GM18498 (cell line): ENCODE data around the gene PPM1L.
A peak's percentile ranks its signal among the peaks of the same experiment; 100 is the strongest.

Experiments used
- ATAC-seq: cut with Tn5 transposase; IDR thresholded peaks from one replicate; pipeline ENCODE4 v1.9.1; 2021; ENCODE audit warnings: mild to moderate bottlenecking, moderate library complexity; ENCODE audit not compliant: unreplicated experiment

PPM1L gene

DNA sequence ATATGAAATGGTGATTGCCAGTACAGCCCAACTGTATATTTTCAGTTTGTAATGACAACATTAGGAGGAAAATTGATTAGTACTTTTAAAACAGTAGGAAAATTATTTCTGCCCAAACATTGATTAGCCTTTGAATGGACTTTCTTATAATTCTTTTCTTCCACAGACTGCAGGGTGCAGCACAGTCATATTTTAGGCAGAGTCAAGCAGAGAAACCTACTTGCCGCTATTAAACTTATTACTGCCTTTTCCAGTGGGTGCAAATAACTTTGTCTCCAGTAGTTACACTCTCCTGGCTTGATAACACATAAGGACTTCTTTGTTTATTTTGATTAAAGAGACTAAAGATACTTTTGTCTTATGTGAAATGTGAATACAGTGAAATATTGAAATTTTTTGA lies 85.4 kb downstream of the PPM1L start:
- no peak for ATAC-seq

DNA sequence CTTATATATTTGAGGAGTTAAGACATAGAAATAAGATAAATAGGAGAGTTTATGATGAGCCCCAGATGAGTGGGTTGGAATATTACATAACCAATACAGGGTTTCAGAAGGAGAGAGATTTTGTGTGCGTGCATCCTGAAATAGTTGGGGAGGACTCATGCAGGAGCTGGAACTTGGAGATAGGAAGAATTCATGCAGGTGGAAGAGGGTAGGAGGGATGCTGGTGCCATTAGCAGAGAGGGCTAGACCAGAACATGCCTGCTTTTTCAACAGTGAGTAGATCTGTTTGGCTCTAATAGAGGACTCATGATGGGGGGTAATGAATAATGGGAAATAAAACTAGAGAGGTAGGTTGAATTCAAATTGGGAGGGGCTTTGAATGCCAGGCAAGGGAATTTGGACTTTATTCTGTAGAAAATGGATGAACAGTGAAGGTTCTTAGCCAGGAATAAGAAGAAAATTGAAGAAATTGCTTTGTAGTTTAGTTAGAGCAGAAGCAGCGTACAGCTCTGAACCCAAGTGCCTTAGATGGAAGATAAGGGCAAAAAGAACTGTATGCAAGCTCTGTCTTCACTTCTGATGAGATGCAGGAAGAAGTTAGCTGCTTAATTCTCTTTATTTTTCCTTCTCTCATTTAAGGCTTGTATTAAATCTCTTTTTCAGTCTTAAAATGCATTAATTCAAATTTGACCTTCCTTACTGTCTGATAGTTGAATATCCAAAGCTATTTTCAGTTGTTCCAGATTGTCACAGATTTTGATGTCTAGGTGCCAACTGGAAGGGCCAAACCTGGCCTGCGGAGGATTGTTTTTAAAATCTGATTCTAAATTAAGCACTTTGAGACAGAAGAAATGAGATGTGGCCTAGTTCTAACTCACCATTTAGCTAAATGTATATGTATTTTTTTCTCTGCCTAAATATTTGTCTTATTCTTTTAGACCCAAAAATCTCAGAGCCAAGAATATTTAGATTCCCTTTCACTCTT lies 86.3 kb downstream of the PPM1L start:
- ATAC-seq: no peak

DNA sequence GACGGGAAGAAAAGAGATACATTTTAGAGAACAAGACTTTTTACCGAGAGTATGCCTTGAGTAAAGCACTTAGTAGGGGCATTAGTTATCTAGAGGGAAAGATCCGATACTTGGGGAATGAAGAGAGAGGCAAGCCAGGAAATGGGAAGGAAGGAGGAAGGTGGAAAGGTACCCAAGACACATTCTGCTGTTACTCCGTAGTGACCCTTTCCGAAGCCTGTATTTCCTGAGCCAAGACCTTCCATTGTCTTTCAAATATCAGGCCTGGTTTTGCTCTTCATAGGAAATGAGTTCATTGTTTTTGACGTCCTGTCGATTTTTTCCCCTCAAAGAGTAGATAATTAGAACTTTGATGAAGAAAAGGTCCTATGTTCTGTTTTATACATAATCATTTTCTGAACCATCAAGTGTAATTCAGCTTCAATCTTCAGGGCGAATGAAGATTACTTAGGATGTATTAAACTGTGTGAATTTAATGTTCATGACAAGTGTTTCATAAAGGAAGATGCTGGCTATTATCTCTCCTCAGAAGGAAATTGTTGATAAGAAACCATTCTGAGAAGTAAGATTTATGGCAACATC lies 95.7 kb downstream of the PPM1L start:
- no peak for ATAC-seq

DNA sequence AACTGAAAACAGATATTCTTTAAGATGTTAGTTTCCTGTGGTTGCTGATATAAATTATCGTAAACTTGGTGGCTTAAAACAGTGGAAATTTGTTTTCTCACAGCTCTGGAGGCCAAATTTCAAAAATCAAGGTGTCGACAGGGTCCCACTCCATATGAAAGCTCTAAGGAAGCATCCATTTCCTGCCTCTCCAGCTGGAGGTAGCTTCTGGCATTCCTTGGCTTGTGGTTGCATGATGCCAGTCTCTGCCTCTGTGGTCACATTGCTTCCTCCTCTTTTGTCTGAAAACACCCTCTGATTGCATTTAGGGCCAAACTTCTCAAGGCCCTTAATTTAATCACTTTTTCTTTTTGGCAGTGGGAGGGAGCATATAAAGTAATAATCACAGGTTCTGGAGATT lies 96.8 kb downstream of the PPM1L start:
- no peak for ATAC-seq

DNA sequence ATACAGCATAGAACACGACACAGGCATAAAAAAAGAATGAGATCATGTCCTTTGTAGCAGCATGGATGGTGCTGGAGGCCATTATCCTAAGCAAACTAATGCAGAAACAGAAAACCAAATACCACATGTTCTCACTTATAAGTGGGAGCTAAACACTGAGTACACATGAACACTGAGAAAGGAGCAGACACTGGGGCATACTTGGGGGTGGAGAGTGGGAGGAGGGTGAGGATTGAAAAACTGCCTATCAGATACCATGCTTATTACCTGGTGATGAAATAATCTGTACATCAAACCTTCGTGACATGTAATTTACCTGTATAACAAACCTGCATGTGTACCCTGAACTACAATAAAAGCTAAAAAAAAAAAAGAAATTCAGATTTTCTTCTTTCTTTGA lies 100.4 kb downstream of the PPM1L start:
- no peak for ATAC-seq

DNA sequence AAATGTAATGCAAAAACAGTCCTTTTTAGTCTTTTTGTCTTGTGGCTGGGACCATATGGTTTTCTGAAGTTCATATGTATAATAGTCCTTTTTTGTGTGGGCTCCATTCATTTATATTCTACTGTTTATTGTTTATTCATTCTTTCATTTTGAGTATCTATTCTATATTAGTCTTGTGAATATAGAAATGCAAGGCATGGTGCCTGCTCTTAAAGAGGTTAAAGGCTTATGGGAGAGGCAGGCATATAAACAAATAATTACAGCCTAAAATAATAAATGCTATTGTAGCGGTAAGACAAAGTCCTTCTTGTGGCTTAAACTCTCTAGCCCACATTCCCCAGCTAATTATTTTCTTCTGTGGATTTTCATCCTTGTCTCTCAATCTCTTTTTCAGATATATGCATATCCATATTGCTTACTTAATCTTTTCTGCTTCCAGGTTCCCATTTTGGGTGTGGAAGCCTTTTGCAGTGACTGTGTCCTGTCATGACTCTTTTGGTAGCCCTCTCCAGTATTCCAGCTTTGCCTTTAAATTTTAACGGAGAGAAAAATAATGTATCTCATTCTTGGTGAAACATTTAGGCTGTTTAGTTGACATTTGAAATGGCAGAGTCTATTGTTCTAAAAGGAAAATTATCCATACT lies 101.6 kb downstream of the PPM1L start:
- no peak for ATAC-seq

DNA sequence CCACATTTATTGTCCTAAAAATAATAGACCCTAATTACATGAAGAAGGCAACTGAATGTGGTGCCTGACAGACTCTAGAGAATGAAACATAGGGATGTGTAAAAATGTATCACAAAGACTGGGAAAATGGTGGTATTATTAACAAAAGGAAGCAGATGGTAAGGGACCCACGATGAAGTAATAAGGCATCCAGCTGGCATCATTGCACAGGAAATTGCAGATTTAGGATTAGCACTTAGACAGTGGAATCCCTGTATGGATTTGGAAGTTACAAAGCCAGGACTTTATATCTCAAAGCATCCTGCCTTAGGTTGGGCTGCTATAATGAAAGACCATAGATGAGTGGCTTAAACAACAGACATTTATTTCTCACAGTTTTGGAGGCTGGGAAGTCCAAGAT lies 104.3 kb downstream of the PPM1L start:
- no peak for ATAC-seq

DNA sequence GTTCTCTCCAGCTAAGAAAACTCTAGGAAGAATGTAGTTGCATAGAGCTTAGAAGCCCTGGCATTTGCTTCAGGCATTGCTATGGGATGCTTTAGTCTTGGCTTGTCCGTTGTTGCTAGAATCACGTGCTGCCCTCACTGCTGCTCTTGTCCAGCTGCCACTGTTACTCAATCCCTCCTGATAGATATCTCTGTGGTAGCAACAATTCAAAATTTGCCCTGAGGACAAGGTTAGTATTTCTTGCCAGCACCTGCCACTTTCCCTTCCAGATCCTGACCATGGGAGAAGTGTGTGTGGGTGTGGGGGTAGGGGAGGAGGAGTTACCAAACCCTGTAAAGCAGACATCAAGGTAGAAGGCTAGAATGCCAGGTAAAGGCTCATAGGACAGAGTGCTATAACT lies 113.8 kb downstream of the PPM1L start:
- no peak for ATAC-seq

DNA sequence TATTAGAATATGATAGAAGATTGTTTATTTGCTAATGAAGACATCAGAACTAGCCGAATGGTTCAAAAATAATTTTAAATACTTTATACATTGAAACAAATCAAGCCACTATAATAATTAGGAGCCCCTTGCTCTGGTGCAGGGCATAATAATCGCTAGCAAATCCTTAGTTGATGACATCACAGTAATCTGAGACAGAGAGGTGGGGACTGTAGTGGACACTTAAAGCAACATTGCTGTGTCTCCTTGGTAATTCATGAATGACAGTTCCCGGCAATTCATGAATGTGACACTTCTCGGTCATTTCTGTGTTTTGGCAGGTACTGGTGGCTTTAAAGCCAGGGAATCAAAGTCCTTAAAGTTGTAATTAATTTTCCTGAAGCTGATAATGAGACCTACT lies 114.3 kb downstream of the PPM1L start:
- ATAC-seq: no peak

DNA sequence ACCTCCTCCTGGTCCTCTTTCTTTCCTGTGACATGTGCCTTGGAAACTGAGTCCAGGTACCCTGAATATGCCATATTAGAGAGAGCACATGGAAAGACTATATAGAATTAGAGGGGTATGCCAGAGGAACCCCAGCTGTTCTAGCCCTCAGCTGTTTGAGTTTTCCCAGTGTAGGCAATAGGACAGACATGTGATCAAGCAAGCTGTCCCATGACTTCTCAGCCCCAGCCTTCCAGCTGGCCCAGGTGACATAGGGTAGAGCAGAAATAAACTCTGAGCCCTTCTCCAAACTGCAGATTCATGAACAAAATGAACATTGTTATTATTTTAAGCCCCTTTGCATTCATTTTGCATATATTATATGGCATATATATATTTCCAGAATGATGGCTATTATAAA lies 118.7 kb downstream of the PPM1L start:
- no peak for ATAC-seq

DNA sequence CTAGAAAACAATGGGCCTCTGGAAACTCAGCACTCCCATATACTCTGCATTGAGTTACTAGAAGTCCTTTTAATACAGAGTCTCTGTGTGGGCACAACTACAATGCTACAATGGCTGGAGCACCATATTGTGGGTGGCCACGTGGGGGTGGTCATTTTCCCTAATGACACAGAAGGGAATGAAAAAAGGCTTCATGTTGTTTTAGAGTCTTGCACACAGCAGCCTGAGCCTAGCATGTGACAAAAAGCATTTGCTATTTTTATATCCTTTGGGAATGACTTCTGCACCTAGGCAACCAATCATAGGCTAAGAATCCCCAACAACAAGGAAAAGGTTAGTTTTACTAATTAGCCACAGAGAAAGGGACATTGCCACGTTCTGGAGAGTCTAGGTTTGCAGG lies 120.6 kb downstream of the PPM1L start:
- no peak for ATAC-seq

DNA sequence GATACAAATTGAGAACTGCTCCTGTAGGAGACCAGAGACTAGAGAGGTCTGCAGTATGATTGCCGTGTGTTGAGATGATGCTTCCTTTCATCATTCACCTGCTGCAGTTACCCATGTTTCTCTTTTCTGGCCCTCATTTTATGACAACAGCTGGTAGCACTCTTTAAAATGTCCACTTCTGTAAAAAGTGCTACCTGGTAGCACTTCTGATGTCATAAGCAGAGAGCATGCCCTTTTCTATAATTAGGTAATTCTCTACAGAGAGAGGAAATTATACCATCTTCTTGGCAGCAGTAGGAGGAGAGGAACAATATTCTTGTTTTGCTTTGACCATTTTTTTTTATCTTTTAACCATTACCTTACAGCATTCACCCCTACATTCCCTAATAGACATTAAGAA lies 123.8 kb downstream of the PPM1L start:
- ATAC-seq: no peak

DNA sequence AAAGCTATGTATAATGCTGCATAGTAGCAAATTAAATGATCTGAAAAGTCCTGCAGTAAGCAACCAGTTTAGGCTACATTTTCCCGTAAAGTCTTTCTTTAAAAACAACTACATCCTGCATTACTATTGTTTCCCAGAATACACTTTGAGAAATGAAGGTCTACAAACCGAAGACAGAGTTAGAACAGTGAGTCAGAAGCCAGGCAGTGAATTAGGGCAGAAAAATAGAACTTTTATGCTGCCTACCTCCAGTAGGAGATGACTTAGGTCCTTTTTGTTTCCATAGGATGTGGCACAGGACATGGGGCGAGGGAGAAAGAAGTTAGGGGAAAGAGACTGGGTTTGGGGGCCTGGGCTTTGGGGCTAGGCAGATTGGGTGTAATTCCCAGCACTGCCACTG lies 127.3 kb downstream of the PPM1L start:
- no peak for ATAC-seq

DNA sequence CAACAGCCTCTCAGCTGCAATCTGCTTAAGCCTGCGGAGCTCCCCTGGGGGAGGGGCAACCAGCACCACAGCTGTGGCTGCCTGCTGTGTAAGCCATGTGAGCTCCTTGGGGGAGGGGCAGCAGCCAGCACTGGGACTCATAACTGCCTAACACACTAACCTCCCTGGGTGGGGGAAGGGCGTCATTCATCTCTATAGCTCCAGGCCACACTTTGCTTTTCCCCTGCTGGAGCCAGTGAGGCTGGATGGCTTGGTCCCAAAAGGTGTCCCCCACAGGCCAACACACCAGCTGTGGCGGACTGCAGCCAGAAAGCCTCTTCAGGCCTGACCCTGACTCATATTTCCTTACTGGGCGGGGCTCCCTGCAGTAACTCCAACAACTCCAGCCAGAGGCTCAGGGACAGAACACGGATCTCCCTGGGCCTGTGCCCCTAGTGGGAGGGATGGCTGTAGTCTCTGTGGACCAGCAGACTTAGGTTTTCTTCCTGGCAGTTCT lies 129.8 kb downstream of the PPM1L start:
- ATAC-seq: peak; percentile 30

DNA sequence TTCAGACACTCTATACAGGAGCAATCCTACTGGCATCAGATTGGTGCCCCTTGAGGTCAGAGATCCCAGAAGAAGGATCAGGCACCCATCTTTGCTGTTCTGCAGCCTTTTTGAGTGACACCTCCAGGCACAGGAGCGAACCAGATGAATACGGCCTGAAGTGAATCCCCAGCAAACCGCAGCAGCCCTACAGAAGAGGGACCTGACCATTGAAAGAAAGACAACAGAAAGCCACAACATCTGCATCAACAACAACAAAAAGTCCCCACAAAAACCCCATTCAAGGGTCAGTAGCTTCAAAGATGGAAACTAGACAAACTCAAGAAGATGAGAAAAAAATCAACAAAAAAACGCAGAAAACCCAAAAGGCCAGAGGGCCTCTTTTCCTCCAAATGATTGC lies 130.4 kb downstream of the PPM1L start:
- peak; percentile 82 for ATAC-seq

DNA sequence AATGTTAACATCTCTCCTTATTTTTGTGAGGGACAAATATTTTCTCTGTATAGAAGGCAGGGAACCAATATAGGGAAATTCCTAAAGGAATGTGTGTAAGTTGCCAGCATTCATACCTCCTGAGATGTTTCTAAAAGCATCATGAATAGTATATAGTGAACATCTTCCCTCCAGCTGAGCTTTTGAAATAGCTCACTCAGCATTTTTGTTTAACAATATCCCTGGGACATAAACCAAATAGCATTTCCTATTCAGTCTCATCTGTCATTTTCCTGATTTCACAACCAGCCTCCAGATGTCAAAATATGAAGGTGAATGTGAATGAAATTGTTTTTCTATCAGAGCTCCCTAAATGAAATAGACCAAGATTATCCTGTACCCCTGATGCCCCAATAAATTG lies 137.2 kb downstream of the PPM1L start:
- ATAC-seq: no peak

DNA sequence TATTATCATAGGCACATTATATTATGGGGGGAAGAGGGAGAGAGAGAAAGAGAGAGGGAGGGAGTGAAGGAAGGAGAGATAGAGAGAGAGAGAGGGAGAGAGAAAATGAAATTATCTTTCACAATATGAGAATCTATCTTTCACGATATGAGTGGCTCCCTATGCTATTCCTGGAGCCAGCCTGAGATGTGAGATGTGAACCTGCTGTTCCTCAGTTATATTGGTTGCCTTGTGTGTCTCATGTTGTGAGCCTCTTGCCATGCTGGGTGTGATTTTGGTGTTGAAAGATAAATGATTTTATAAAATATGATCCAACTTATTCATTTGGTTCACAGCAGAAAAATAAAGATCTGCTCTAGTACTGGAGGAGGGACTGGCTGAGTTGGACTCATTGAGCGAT lies 148.7 kb downstream of the PPM1L start:
- no peak for ATAC-seq

DNA sequence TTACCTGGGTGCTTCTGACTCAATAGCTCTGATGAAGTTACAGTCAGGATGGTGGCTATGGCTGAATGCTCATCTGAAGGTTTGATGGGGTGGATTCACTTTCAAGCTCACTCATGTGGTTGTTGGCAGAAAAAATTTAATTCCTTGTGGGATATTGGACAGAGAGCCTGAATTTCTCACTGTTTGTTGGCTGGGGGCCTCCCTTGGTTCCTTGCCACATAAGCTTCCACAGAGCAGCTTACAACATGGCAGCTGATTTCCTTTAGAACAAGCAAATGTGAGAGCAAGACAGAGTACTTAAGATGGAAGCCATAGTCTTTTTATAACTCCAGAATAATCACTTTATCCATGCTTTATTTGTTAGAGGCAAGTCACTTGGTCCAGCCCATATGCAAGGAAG lies 150.6 kb downstream of the PPM1L start:
- ATAC-seq: no peak

DNA sequence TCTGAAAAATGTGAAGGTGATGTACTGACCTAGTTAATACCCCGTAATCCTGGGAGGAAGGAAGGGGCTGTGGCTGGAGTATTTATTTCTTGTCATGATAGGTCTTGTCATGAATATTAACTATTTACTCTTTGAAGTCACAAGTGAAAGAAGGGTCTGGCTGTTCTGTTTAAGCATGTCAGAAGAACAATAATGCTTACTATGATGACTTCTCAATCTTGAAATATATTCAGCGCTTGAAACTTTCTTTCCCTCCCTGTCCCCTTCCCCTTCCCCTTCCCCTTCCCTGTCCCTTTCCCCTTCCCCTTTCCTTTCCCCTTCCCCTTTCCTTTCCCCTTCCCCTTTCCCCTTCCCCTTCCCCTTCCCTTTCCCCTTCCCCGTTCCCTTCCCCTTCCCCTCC lies 153.9 kb downstream of the PPM1L start:
- ATAC-seq: no peak

DNA sequence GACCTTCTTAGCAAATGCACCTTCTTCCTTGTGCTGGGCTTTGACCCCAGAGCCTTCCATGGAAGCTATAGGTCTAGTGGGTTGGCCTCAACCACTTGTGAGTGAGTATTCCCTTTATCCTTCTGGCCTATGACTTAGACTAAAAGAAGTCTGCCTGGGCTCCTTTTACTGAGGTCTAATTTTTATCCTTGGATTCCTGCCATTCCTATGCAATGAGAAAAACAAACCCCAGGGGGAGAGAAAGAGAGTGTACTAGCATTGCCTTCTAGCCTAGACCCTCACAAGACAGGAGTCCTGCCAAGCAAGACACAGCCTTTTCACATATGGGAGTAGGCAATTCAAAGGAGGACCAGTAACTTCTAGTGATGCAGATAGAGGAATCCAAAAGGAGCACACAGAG lies 155.4 kb downstream of the PPM1L start:
- no peak for ATAC-seq

DNA sequence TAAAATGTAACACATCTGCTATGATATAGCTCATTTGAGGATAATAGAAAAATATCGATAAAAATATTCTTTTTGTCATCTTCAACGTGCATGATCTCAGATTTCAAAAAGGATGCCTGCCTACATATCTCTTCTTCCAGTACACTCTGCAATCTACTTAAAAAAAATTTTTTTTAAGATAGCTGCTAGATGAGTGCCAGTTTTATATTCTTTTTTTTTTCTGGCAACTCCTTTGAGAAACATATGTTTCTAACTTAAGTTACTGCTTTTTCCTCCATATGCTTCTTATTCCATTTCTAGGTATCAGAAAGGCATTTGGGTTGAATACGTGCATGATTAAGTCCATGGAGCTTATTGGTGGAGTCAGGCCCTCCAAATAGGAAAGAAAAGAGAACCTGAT lies 160.4 kb downstream of the PPM1L start:
- ATAC-seq: no peak

DNA sequence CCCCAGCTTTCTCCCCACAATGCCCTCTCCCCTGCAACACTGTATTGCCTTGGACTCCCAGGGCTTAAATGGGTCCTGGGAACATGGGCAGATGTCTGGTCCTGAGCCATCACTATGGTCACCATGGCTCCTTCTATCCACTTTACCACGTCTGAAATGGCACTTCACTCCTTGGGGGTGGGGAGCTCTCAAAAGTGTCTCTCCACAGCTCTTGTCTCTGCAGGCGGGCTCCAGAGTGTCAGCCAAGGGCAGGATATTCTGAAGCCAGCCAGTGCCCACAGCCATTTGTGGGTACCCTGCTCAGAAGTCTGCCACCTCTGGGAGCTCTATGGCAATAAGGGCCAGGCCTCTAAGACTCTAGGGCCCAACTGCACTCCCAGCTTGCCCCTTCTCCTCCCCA lies 163.9 kb downstream of the PPM1L start:
- no peak for ATAC-seq
